ENCODE data around the gene KCNAB1.

DNA sequence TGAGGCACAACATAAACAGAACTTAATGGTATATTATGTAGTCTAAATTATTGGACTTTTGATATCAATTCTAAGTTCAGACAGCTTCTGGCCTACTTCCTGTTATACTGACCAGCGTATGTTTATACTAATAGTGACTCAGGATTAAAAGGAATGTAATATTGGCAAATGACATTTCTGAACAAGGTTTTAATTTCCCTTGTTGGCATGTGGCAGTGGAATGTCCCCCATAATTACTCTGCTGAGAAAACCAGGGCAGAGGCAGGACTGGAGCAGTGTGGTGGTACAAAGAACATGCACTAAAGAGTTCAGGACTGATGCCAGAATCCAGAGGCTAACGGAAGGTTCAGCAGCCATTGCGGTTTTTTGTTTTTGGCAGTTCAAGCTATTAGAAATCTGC lies 184.0 kb downstream of the KCNAB1 start:
- TF ChIP-seq, protein P1, sequence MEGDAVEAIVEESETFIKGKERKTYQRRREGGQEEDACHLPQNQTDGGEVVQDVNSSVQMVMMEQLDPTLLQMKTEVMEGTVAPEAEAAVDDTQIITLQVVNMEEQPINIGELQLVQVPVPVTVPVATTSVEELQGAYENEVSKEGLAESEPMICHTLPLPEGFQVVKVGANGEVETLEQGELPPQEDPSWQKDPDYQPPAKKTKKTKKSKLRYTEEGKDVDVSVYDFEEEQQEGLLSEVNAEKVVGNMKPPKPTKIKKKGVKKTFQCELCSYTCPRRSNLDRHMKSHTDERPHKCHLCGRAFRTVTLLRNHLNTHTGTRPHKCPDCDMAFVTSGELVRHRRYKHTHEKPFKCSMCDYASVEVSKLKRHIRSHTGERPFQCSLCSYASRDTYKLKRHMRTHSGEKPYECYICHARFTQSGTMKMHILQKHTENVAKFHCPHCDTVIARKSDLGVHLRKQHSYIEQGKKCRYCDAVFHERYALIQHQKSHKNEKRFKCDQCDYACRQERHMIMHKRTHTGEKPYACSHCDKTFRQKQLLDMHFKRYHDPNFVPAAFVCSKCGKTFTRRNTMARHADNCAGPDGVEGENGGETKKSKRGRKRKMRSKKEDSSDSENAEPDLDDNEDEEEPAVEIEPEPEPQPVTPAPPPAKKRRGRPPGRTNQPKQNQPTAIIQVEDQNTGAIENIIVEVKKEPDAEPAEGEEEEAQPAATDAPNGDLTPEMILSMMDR (conservative IDR thresholded peaks at IDR 0.05): no peak
- no peak for TF ChIP-seq EZH2 (IDR thresholded peaks at IDR 0.05; ENCODE audit: low read depth)

Data from PC-9 (cell line).